Subcutaneous adipose tissue (tissue), 4 donors: ENCODE results near the gene RBMXL2. TPM values are rescaled to one million over a fixed set of nuclear protein-coding genes. Genes with fewer than 3 reads are reported as not detected.

ENCODE experiments used
- CTCF ChIP-seq: fragments of 450-650 bp; IDR thresholded peaks from one replicate; pipeline ENCODE4 v1.5.1; 2016; ENCODE audit warnings: low read depth, mild to moderate bottlenecking, control low read depth, antibody characterized with exemption, moderate library complexity
- total RNA-seq, 4 donors: library from RNA; depleted of rRNA; stranded (reverse); fragments of >200 nt; gene quantifications; one replicate each; pipeline ENCODE4 v1.1.0, GENCODE V29; 2016

Gene RBMXL2
- total RNA-seq, 4 donors from 2014 or later, result not detected

- no peak for TF ChIP-seq CTCF
These were observed 16.3 kb upstream of the RBMXL2 start for GRCh38 chr11:7072401-7073028.

DNA sequence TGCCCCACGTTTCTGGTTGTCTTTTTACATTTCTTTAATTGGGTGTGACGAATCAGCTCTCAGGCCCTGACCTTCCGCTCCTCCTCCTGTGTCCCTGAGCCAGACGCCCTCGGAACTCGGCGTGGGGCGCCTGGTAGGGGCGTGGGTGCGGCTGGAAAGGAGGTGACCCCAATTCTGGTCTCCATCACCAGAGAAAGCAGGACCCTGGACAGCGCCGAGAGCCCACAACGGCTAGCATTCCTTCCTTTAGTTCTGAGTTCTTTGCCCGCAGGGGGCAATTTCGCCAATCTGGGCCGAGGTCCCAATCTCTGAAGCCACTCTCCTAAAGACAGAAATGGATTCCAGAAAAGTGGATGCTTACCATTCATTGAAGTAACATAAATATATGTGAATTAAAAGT lies 11.7 kb upstream of the RBMXL2 start:
- no peak for TF ChIP-seq CTCF

DNA sequence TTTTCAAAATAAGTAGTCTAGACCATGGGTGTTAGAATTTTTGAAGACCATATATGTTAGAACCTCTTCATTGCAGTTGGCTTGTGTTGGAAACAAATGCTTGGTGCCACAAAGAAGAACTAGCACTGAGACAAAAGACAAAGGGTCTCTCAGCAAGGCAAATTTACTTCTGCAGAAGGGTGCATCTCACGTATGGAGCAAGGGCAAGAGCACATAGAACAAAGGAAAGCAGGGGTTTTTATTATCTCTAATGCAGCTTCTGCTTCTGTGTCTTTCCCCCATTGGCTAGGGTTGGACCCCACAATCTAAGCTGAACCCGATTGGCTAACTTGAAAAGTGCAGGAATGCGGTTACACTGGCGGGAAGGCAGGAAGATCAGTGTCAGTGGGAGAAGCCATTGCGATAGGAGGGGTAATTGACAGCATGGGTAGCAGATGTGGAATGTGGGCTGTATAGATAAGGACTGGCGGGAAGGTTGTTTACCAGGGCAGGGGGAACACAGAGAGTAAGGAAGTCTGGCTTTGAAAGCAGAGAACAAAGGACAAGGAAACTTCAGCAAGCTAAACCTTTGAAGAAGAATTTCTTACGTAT lies 9.2 kb upstream of the RBMXL2 start:
- no peak for TF ChIP-seq CTCF

- TF ChIP-seq CTCF, result no peak
These were observed 7.9 kb upstream of the RBMXL2 start for GRCh38 chr11:7080900-7081299.

DNA sequence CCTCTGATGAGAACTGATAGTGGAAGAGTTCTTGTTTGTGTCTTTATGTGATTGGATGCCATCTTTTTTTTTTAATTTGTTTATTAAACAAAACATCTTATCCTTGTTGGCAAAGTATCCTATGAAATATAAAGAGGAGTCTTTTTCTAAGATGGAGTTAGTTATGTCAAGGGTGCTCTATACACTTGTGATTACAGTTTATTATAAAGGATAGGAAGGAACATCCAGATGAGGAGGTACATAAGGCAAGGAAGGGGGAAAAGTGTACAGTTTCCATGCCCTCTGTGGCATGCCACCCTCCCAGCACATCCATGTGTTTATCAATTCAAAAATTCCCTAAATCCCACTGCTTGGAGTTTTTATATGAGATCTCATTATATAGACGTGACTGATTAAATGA lies 7.4 kb upstream of the RBMXL2 start:
- TF ChIP-seq CTCF, result no peak

DNA sequence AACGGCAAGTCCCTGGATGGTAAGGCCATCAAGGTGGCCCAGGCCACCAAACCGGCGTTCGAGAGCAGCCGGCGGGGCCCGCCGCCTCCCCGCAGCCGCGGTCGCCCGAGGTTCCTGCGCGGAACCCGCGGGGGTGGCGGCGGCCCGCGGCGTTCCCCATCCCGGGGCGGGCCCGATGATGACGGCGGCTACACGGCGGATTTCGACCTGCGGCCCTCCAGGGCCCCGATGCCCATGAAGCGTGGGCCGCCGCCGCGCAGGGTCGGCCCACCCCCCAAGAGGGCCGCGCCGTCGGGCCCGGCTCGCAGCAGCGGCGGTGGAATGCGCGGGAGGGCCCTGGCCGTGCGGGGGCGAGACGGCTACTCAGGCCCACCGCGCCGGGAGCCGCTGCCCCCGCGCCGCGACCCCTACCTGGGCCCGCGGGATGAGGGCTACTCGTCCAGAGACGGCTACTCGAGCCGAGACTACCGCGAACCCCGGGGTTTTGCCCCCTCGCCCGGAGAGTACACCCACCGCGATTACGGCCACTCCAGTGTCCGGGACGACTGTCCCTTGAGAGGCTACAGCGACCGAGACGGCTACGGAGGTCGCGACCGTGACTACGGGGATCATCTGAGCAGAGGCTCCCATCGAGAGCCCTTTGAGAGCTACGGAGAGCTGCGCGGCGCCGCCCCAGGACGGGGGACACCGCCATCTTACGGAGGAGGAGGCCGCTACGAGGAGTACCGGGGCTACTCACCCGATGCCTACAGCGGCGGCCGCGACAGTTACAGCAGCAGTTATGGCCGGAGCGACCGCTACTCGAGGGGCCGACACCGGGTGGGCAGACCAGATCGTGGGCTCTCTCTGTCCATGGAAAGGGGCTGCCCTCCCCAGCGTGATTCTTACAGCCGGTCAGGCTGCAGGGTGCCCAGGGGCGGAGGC lies 792 bp downstream of the RBMXL2 start:
- TF ChIP-seq CTCF, result no peak

GRCh38 chr11:7098235-7098832 lies 9.5 kb downstream of the RBMXL2 start:
- TF ChIP-seq CTCF, result no peak
